K562 (cell line): ENCODE measurements around the gene DDAH2. TPM values are rescaled to one million over a fixed set of nuclear protein-coding genes. Genes with fewer than 3 reads are reported as not detected.

Source experiments
- CBFA2T3 ChIP-seq: fragments of 450-650 bp; IDR thresholded peaks from 2 replicates; pipeline ENCODE4 v1.6.1; 2017
- CEBPZ ChIP-seq: fragments of 150-350 bp; IDR thresholded peaks from 2 replicates; pipeline ENCODE4 v1.6.1; 2014; ENCODE audit warnings: low read depth, mild to moderate bottlenecking, low read length, borderline replicate concordance
- EHMT2 ChIP-seq: fragments of 450-650 bp; IDR thresholded peaks from 2 replicates; pipeline ENCODE4 v1.6.1; 2018; ENCODE audit warnings: antibody characterized with exemption
- FIP1L1 ChIP-seq: fragments of 200-400 bp; formaldehyde crosslinking; IDR thresholded peaks from 2 replicates; pipeline ENCODE4 v1.6.1; 2018; ENCODE audit warnings: mild to moderate bottlenecking, low read depth, low read length; ENCODE audit not compliant: poor library complexity, severe bottlenecking
- HDAC6 ChIP-seq: IDR thresholded peaks from 2 replicates; pipeline ENCODE4 v1.6.1; 2012; ENCODE audit warnings: low read depth, mild to moderate bottlenecking, control low read depth, inconsistent platforms, low read length, moderate library complexity
- IRF9 ChIP-seq: fragments of 450-650 bp; IDR thresholded peaks from 2 replicates; pipeline ENCODE4 v1.6.1; 2016; ENCODE audit warnings: missing biosample characterization, missing genetic modification characterization
- MTF1 ChIP-seq: fragments of 250-450 bp; sonication (Bioruptor Pico); IDR thresholded peaks from 2 replicates; pipeline ENCODE4 v1.9.0; 2021; ENCODE audit warnings: moderate library complexity, mild to moderate bottlenecking, inconsistent platforms, borderline replicate concordance
- PRDM10 ChIP-seq: fragments of 450-650 bp; IDR thresholded peaks from 2 replicates; pipeline ENCODE4 v1.6.1; 2018; ENCODE audit not compliant: partially characterized antibody
- TEAD1 ChIP-seq, 2 experiments: fragments of 450-650 bp in 1 of 2; sonication (generic) in 1 of 2; formaldehyde crosslinking; IDR thresholded peaks; 2 replicates each; pipeline versions ENCODE4 v1.4.0 to v1.8.0; 2020 to 2022; ENCODE audit warnings: mild to moderate bottlenecking in 2 of 2, missing genetic modification reagents in 1 of 2
- YY1 ChIP-seq, 3 experiments: IDR thresholded peaks; 2 replicates each; pipeline ENCODE4 v1.6.1; 2011; ENCODE audit warnings: low read length in 2 of 3, mild to moderate bottlenecking in 2 of 3, moderate library complexity in 2 of 3, borderline replicate concordance in 1 of 3, control low read depth in 1 of 3, low read depth in 1 of 3; ENCODE audit not compliant: insufficient read depth in 3 of 3, insufficient replicate concordance in 2 of 3, control insufficient read depth in 1 of 3, insufficient read length in 1 of 3; ENCODE audit errors: extremely low read depth in 1 of 3
- ZBTB1 ChIP-seq: sonication (generic); formaldehyde crosslinking; IDR thresholded peaks from 2 replicates; pipeline ENCODE4 v1.8.1; 2023; ENCODE audit warnings: missing genetic modification reagents, low read depth, mild to moderate bottlenecking, borderline replicate concordance
- ZFX ChIP-seq: sonication (generic); formaldehyde crosslinking; IDR thresholded peaks from 2 replicates; pipeline ENCODE4 v1.8.0; 2022; ENCODE audit warnings: mild to moderate bottlenecking, missing genetic modification reagents, moderate library complexity
- ZNF347 ChIP-seq: fragments of 450-650 bp; formaldehyde crosslinking; IDR thresholded peaks from 2 replicates; pipeline ENCODE4 v1.4.0; 2020; ENCODE audit warnings: low read depth, mild to moderate bottlenecking, moderate library complexity
- ZNF740 ChIP-seq, 3 experiments: fragments of 200-800 bp in 1 of 3; sonication (Bioruptor generic) in 1 of 3; sonication (generic) in 1 of 3; formaldehyde crosslinking in 1 of 3; IDR thresholded peaks; 2 replicates each; pipeline versions ENCODE4 v1.6.1 to v1.8.0; 2016 to 2022; ENCODE audit warnings: mild to moderate bottlenecking in 2 of 3, missing compliant biosample characterization in 2 of 3, missing genetic modification characterization in 2 of 3, missing genetic modification reagents in 1 of 3
- polyA plus RNA-seq, 8 experiments: library from polyadenylated mRNA; depleted of rRNA in 4 of 8; stranded (reverse) in 5 of 8; unstranded in 3 of 8; fragments of >200 nt; fragmentation: Nextera tagmentation in 2 of 8; fragmentation: Illumina TruSeq in 1 of 8; extraction: Ambion mirVana in 2 of 8; extraction: Trizol in 1 of 8; gene quantifications; 2 replicates each; pipeline versions ENCODE4 v1.2.1 to v1.2.3, GENCODE V29; 2011 to 2014; ENCODE audit warnings: inconsistent platforms in 1 of 8, missing spikeins in 1 of 8
- total RNA-seq, 7 experiments: library from RNA; depleted of rRNA in 6 of 7; stranded (reverse); fragments of >200 nt in 6 of 7; fragmentation: Illumina TruSeq in 2 of 7; extraction: Trizol in 2 of 7; gene quantifications; 2 replicates each; pipeline versions ENCODE4 v1.2.1 to v1.2.3, GENCODE V29; 2011 to 2021; ENCODE audit warnings: low replicate concordance in 1 of 7

The DDAH2 gene
- total and polyA plus RNA-seq, 9 of the 15 experiments (the other 6 are each of a cell fraction or from before 2014, with no cell fraction given) = 1.8 to 45.4 (median 21.4) TPM

- TF ChIP-seq PRDM10 (no peak), ZNF740 (CRISPR knock-in tag; IDR thresholded peaks at IDR 0.05) (no peak), ZNF740 (tag; IDR thresholded peaks at IDR 0.05) (0 out of 4 replicates have a peak, but pooled peaks of 1 of the 2 experiments have one; percentile 41), TEAD1 (CRISPR knock-in tag; IDR thresholded peaks at IDR 0.05) (peak in 1 of 2 experiments; percentile 69; a peak in 2 of 4 replicates), ZNF347 (CRISPR knock-in tag) (no peak), CBFA2T3 (no peak), IRF9 (tag) (no peak), YY1 (IDR thresholded peaks at IDR 0.05; ENCODE audit: borderline replicate concordance in 1 of 3, control insufficient read depth in 1 of 3, extremely low read depth in 1 of 3, insufficient read depth in 3 of 3, insufficient read length in 1 of 3, insufficient replicate concordance in 2 of 3, low read depth in 1 of 3, low read length in 2 of 3) (peak in 1 of 3 experiments; percentile 77), ZFX (CRISPR knock-in tag) (no peak), FIP1L1 (no peak), MTF1 (CRISPR knock-in tag) (0 out of 2 replicates have a peak, but pooled peaks have one; percentile 53), EHMT2 (peak; percentile 72), HDAC6 (no peak), CEBPZ (no peak), ZBTB1 (CRISPR knock-in tag) (no peak)
These were observed 9.2 kb upstream of the DDAH2 start (continued) for GRCh38 chr6:31737991-31738979.
